H1 (cell line): ENCODE results near the gene TMC4. TPM values are rescaled to one million over a fixed set of nuclear protein-coding genes. Genes with fewer than 3 reads are reported as not detected.

Source experiments
- ASH2L ChIP-seq: fragments of 200-600, 300-600 bp; sonication (generic); IDR thresholded peaks from one replicate; pipeline ENCODE4 v1.7.1; 2017; ENCODE audit warnings: low read length
- CHD2 ChIP-seq: IDR thresholded peaks from 2 replicates; pipeline ENCODE4 v1.6.1; 2012; ENCODE audit warnings: low read length, improper control_type of control experiment
- CTBP2 ChIP-seq: IDR thresholded peaks from 2 replicates; pipeline ENCODE4 v1.7.0; 2011; ENCODE audit warnings: borderline replicate concordance, mild to moderate bottlenecking, moderate library complexity, mixed read lengths, low read length; ENCODE audit not compliant: insufficient read depth, insufficient read length
- E2F6 ChIP-seq: IDR thresholded peaks from 2 replicates; pipeline ENCODE4 v1.6.1; 2012; ENCODE audit warnings: inconsistent platforms
- EP300 ChIP-seq, 2 experiments: IDR thresholded peaks; 1 replicate in 1 of 2; 2 replicates in 1 of 2; pipeline ENCODE4 v1.6.1; 2011 to 2012; ENCODE audit warnings: low read depth in 2 of 2, low read length in 2 of 2, mild to moderate bottlenecking in 2 of 2, borderline replicate concordance in 1 of 2, inconsistent platforms in 1 of 2, moderate library complexity in 1 of 2
- JUND ChIP-seq: IDR thresholded peaks from 2 replicates; pipeline ENCODE4 v1.6.1; 2011; ENCODE audit warnings: mild to moderate bottlenecking, improper control_type of control experiment, low read length
- KDM1A ChIP-seq: fragments of 200-600, 300-600 bp; sonication (generic); IDR thresholded peaks from 2 replicates; pipeline ENCODE4 v1.7.1; 2016; ENCODE audit warnings: mild to moderate bottlenecking, low read length, borderline replicate concordance
- KDM5A ChIP-seq: fragments of 200-600 bp; IDR thresholded peaks from 2 replicates; pipeline ENCODE4 v1.7.1; 2012; ENCODE audit warnings: mild to moderate bottlenecking, low read length, inconsistent platforms, mixed read lengths
- NANOG ChIP-seq: IDR thresholded peaks from 2 replicates; pipeline ENCODE4 v1.6.1; 2011; ENCODE audit warnings: low read length, low read depth, mild to moderate bottlenecking, inconsistent platforms; ENCODE audit not compliant: insufficient read depth, poor library complexity, severe bottlenecking
- PHF8 ChIP-seq: fragments of 200-600 bp; sonication (generic); conservative IDR thresholded peaks from 2 replicates; pipeline ENCODE4 v1.7.1; 2012; ENCODE audit warnings: low read depth, mild to moderate bottlenecking, inconsistent platforms, low read length, moderate library complexity
- POLR2A ChIP-seq, 2 experiments: IDR thresholded peaks; 1 replicate in 1 of 2; 2 replicates in 1 of 2; pipeline ENCODE4 v1.6.1; 2011; ENCODE audit warnings: low read depth in 2 of 2, low read length in 2 of 2, mild to moderate bottlenecking in 2 of 2; ENCODE audit errors: control extremely low read depth in 1 of 2
- POLR2AphosphoS5 ChIP-seq: IDR thresholded peaks from 2 replicates; pipeline ENCODE4 v1.6.1; 2011; ENCODE audit warnings: low read depth, low read length
- SAP30 ChIP-seq: fragments of 300-600 bp; sonication (generic); IDR thresholded peaks from 2 replicates; pipeline ENCODE4 v1.7.1; 2012; ENCODE audit warnings: low read length, moderate library complexity, mild to moderate bottlenecking, inconsistent platforms; ENCODE audit not compliant: insufficient read depth, insufficient replicate concordance
- SIN3A ChIP-seq, 2 experiments: IDR thresholded peaks in 1 of 2; conservative IDR thresholded peaks in 1 of 2; 2 replicates each; pipeline ENCODE4 v1.6.1; 2011 to 2012; ENCODE audit warnings: low read length in 2 of 2, improper control_type of control experiment in 1 of 2, low read depth in 1 of 2, mild to moderate bottlenecking in 1 of 2
- SIRT6 ChIP-seq: IDR thresholded peaks from one replicate; pipeline ENCODE4 v1.7.1; 2012; ENCODE audit warnings: low read length, inconsistent platforms
- SIX5 ChIP-seq: IDR thresholded peaks from 2 replicates; pipeline ENCODE4 v1.6.1; 2011; ENCODE audit warnings: mild to moderate bottlenecking, low read depth, low read length
- SP1 ChIP-seq: IDR thresholded peaks from 2 replicates; pipeline ENCODE4 v1.6.1; 2011; ENCODE audit warnings: low read depth, low read length
- SRF ChIP-seq: IDR thresholded peaks from 2 replicates; pipeline ENCODE4 v1.6.1; 2011; ENCODE audit warnings: mild to moderate bottlenecking, low read depth, low read length, moderate library complexity
- SUZ12 ChIP-seq: fragments of 200-600 bp; sonication (generic); IDR thresholded peaks from 2 replicates; pipeline ENCODE4 v1.6.1; 2012; ENCODE audit warnings: mild to moderate bottlenecking, inconsistent platforms, low read length, moderate library complexity, mixed read lengths
- TAF7 ChIP-seq: optimal IDR thresholded peaks from 2 replicates; pipeline ENCODE3; 2011; ENCODE audit warnings: low read depth, mild to moderate bottlenecking, inconsistent platforms, low read length, moderate library complexity, borderline replicate concordance
- TCF12 ChIP-seq: IDR thresholded peaks from 2 replicates; pipeline ENCODE4 v1.6.1; 2011; ENCODE audit warnings: low read depth, mild to moderate bottlenecking, low read length
- TEAD4 ChIP-seq: IDR thresholded peaks from 2 replicates; pipeline ENCODE4 v1.6.1; 2012; ENCODE audit warnings: low read depth, low read length, inconsistent platforms, mixed read lengths
- YY1 ChIP-seq: IDR thresholded peaks from 2 replicates; pipeline ENCODE4 v1.6.1; 2011; ENCODE audit warnings: low read depth, mild to moderate bottlenecking, low read length
- polyA plus RNA-seq, 7 experiments: library from polyadenylated mRNA; depleted of rRNA in 3 of 7; stranded (reverse) in 5 of 7; unstranded in 2 of 7; fragments of >200 nt in 5 of 7; fragments of 200-250 nt in 2 of 7; gene quantifications; 1 replicate in 5 of 7; 2 replicates in 1 of 7; 4 replicates in 1 of 7; pipeline versions ENCODE4 v1.2.1 to v1.2.3, GENCODE V29; 2011 to 2013; ENCODE audit warnings: missing spikeins in 2 of 7, mixed read lengths in 2 of 7
- total RNA-seq: library from RNA; stranded (reverse); fragmentation: NEBNext Ultra II Directional; extraction: Animal tissue kit (Norgen Biotek cat#: 25700); gene quantifications from 2 replicates; pipeline ENCODE4 v1.2.1, GENCODE V29; 2021

Gene TMC4
- total and polyA plus RNA-seq, 2 of the 8 experiments (the other 6 are each of a cell fraction or from before 2014, with no cell fraction given), result 5.5 to 6.3 TPM

- TF ChIP-seq E2F6 (no peak; the same call in 1 of the 2 replicates), NANOG (peak; percentile 42), SP1 (peak; percentile 94), YY1 (peak; percentile 64), TEAD4 (peak; percentile 7; the same call in 1 of the 2 replicates), POLR2AphosphoS5 (peak; percentile 95), JUND (no peak), SRF (peak; percentile 90), SUZ12 (no peak), ASH2L (peak; percentile 94), CTBP2 (no peak), SAP30 (no peak), SIX5 (peak; percentile 96), POLR2A (IDR thresholded peaks at IDR 0.05; ENCODE audit: control extremely low read depth in 1 of 2, low read depth in 2 of 2, low read length in 2 of 2) (peak in 1 of 2 experiments; percentile 86; a peak in 2 of 3 replicates), TAF7 (peak; percentile 84), KDM1A (no peak), SIRT6 (no peak), EP300 (IDR thresholded peaks at IDR 0.05; ENCODE audit: borderline replicate concordance in 1 of 2, low read depth in 2 of 2, low read length in 2 of 2) (0 out of 3 replicates have a peak, but pooled peaks of 1 of the 2 experiments have one; percentile 53), CHD2 (peak; percentile 61), KDM5A (peak; percentile 99), PHF8 (peak; percentile 73), SIN3A (conservative IDR thresholded peaks at IDR 0.05 in 1 of 2, IDR thresholded peaks at IDR 0.05 in 1 of 2; ENCODE audit: low read depth in 1 of 2, low read length in 2 of 2) (peak; percentile 91 to 95; a peak in 3 of 4 replicates), TCF12 (0 out of 2 replicates have a peak, but pooled peaks have one; percentile 53)
Observed at GRCh38 chr19:54115109-54116063, 57.6 kb downstream of the TMC4 start, which contains the start of the genes PRPF31 and TFPT (continued).
